ENCODE data around the gene ADAMTS6. TPM values are rescaled to one million over a fixed set of nuclear protein-coding genes. Genes with fewer than 3 reads are reported as not detected.

The ADAMTS6 gene
- total RNA-seq, 2 experiments from 2014 or later: 2.0 to 2.6 TPM

GRCh38 chr5:65485405-65485804 is 3.7 kb upstream of the ADAMTS6 start:
- no peaks in the 10 kb centered on the region for H3K36me3 ChIP-seq (ENCODE audit: insufficient read depth, low read length)
- H3K27me3 ChIP-seq (ENCODE audit: control insufficient read depth in 1 of 2, insufficient read depth in 2 of 2, low read length in 2 of 2): no peaks in the 10 kb centered on the region
- H3K27ac ChIP-seq (ENCODE audit: low read depth in 1 of 2, low read length in 2 of 2): no peak overlapping the region
- no peaks in the 10 kb centered on the region for H3K9me3 ChIP-seq (ENCODE audit: control insufficient read depth in 1 of 2, insufficient read depth in 1 of 2, low read length in 2 of 2)
- H3K4me1 ChIP-seq (ENCODE audit: insufficient read depth, low read length): peaks cover 3% of the 10 kb centered on the region
- TF ChIP-seq CTCF (IDR thresholded peaks at IDR 0.05): no peak
- H3K4me1 Mint-ChIP-seq (ENCODE audit: low read depth): peaks cover 14% of the 10 kb centered on the region
- H3K4me3 Mint-ChIP-seq: no peak overlapping the region
- peaks cover 13% of the 10 kb centered on the region for H3K36me3 Mint-ChIP-seq (ENCODE audit: low read depth)
- CTCF ChIA-PET: interaction anchor here (0.9 to 2.2 kb wide), 2 partner anchors 329 to 384 kb away, joined by 3 to 10 read pairs; no protein-coding TSS in a partner anchor
- intact Hi-C loops (cut with DNase I, micrococcal nuclease): loop anchor here in 1 of 2 experiments (10.0 kb wide), 1 partner anchor 411 kb away; no protein-coding TSS in a partner anchor
- DNase-seq (no peak), ATAC-seq (ENCODE audit: poor library complexity) (no peak)
- H3K4me3 ChIP-seq (ENCODE audit: low read length): no peak overlapping the region
- H3K9me3 Mint-ChIP-seq: no peaks in the 10 kb centered on the region
- no peaks in the 10 kb centered on the region for H3K27me3 Mint-ChIP-seq
- no peak overlapping the region for H3K27ac Mint-ChIP-seq
- POLR2A ChIA-PET: no interaction called here

- ATAC-seq (ENCODE audit: poor library complexity) (peak; percentile 36), DNase-seq (peak in 3 of 14 experiments; percentile 67 to 73 (median 69))
- TF ChIP-seq CTCF (IDR thresholded peaks at IDR 0.05): peak; percentile 63
- Mint-ChIP-seq H3K4me3 (peak overlapping the region; percentile 94), H3K9me3 (no peaks in the 10 kb centered on the region), H3K27ac (peak overlapping the region; percentile 80), H3K36me3 (ENCODE audit: low read depth) (peaks cover 13% of the 10 kb centered on the region), H3K27me3 (no peaks in the 10 kb centered on the region), H3K4me1 (ENCODE audit: low read depth) (peaks cover 14% of the 10 kb centered on the region)
- Histone ChIP-seq H3K9me3 (ENCODE audit: control insufficient read depth in 1 of 2, insufficient read depth in 1 of 2, low read length in 2 of 2) (no peaks in the 10 kb centered on the region), H3K36me3 (ENCODE audit: insufficient read depth, low read length) (no peaks in the 10 kb centered on the region), H3K4me1 (ENCODE audit: insufficient read depth, low read length) (peaks cover 8% of the 10 kb centered on the region), H3K4me3 (ENCODE audit: low read length) (peak overlapping the region; percentile 78), H3K27me3 (ENCODE audit: control insufficient read depth in 1 of 2, insufficient read depth in 2 of 2, low read length in 2 of 2) (peaks cover 3 to 7% of the 10 kb centered on the region in 2 experiments), H3K27ac (ENCODE audit: low read depth in 1 of 2, low read length in 2 of 2) (peak overlapping the region; percentile 22 to 70)
- POLR2A ChIA-PET: interaction anchor here (0.5 to 4.5 kb wide), 4 partner anchors 80 to 525 kb away, joined by 3 to 39 read pairs (median 4); partner anchors contain the start of genes CENPK and PPWD1
- intact Hi-C loops (cut with DNase I, micrococcal nuclease): loop anchor here (1.0 to 10.0 kb wide), 12 partner anchors 79 to 1256 kb away; partner anchors contain the start of genes CENPK (in 2 of the 2) and PPWD1 (in 2 of the 2)
- CTCF ChIA-PET: interaction anchor here (0.6 to 2.2 kb wide), 7 partner anchors 337 to 673 kb away, joined by 3 to 13 read pairs (median 6); no protein-coding TSS in a partner anchor
Measured at GRCh38 chr5:65483546-65484346, 2.0 kb upstream of the ADAMTS6 start.

GRCh38 chr5:65482736-65483545 is 1.2 kb upstream of the ADAMTS6 start:
- DNase-seq (peak in 4 of 14 experiments; percentile 16 to 63 (median 46)), ATAC-seq (ENCODE audit: poor library complexity) (no peak)
- peaks cover 3 to 7% of the 10 kb centered on the region in 2 experiments for H3K27me3 ChIP-seq (ENCODE audit: control insufficient read depth in 1 of 2, insufficient read depth in 2 of 2, low read length in 2 of 2)
- ChIA-PET CTCF (interaction anchor here (0.6 to 2.2 kb wide), 7 partner anchors 336 to 672 kb away, joined by 3 to 13 read pairs (median 6); no protein-coding TSS in a partner anchor), POLR2A (interaction anchor here (0.5 to 4.5 kb wide), 8 partner anchors 80 to 714 kb away, joined by 3 to 39 read pairs (median 5); partner anchors contain the start of genes CENPK, CWC27, PPWD1 and SREK1IP1)
- Mint-ChIP-seq H3K27ac (peak overlapping the region; percentile 80), H3K4me3 (peak overlapping the region; percentile 94), H3K36me3 (ENCODE audit: low read depth) (peaks cover 13% of the 10 kb centered on the region), H3K27me3 (no peaks in the 10 kb centered on the region), H3K9me3 (no peaks in the 10 kb centered on the region), H3K4me1 (ENCODE audit: low read depth) (peaks cover 14% of the 10 kb centered on the region)
- TF ChIP-seq CTCF (IDR thresholded peaks at IDR 0.05): no peak
- H3K27ac ChIP-seq (ENCODE audit: low read depth in 1 of 2, low read length in 2 of 2): peak overlapping the region; percentile 22 to 70
- intact Hi-C loops (cut with DNase I, micrococcal nuclease): loop anchor here (1.0 to 10.0 kb wide), 12 partner anchors 79 to 1256 kb away; partner anchors contain the start of genes CENPK (in 2 of the 2) and PPWD1 (in 2 of the 2)
- peak overlapping the region; percentile 78 for H3K4me3 ChIP-seq (ENCODE audit: low read length)
- H3K36me3 ChIP-seq (ENCODE audit: insufficient read depth, low read length): no peaks in the 10 kb centered on the region
- no peaks in the 10 kb centered on the region for H3K9me3 ChIP-seq (ENCODE audit: control insufficient read depth in 1 of 2, insufficient read depth in 1 of 2, low read length in 2 of 2)
- H3K4me1 ChIP-seq (ENCODE audit: insufficient read depth, low read length): peaks cover 8% of the 10 kb centered on the region

Data from CD4-positive, alpha-beta T cell (primary cell).